Endodermal cell (in vitro differentiated cells): ENCODE data around the gene GALNT9. TPM values are rescaled to one million over a fixed set of nuclear protein-coding genes. Genes with fewer than 3 reads are reported as not detected.

Experiments
- DNase-seq: peaks from one replicate; pipeline ENCODE4 v3.0.0-alpha.2; 2017
- H3K27ac ChIP-seq: 2 replicates; pipeline ENCODE4 v1.5.1; 2013; ENCODE audit warnings: mild to moderate bottlenecking, low read depth, low read length, moderate library complexity
- H3K27me3 ChIP-seq: 2 replicates; pipeline ENCODE4 v1.6.1; 2013; ENCODE audit warnings: mild to moderate bottlenecking, low read length, moderate library complexity; ENCODE audit not compliant: insufficient read depth, control insufficient read depth, poor library complexity, severe bottlenecking
- H3K36me3 ChIP-seq: 2 replicates; pipeline ENCODE4 v1.7.0; 2013; ENCODE audit warnings: mild to moderate bottlenecking, low read length, moderate library complexity; ENCODE audit not compliant: control insufficient read depth, insufficient read depth
- H3K4me1 ChIP-seq: one replicate; pipeline ENCODE4 v1.7.0; 2013; ENCODE audit warnings: low read length; ENCODE audit not compliant: control insufficient read depth, insufficient read depth
- H3K4me3 ChIP-seq: 2 replicates; pipeline ENCODE4 v1.5.1; 2013; ENCODE audit warnings: mild to moderate bottlenecking, low read length, moderate library complexity
- H3K9ac ChIP-seq: 2 replicates; pipeline ENCODE4 v1.6.1; 2013; ENCODE audit warnings: mild to moderate bottlenecking, low read length, moderate library complexity; ENCODE audit not compliant: poor library complexity, severe bottlenecking; ENCODE audit errors: extremely low read depth
- H3K9me3 ChIP-seq: 2 replicates; pipeline ENCODE4 v1.6.1; 2013; ENCODE audit warnings: mild to moderate bottlenecking, low read length, moderate library complexity; ENCODE audit not compliant: control insufficient read depth
- H3K27ac Mint-ChIP-seq: 2 replicates; pipeline ENCODE4 v1.8.0; 2020; ENCODE audit warnings: mixed read lengths
- H3K27me3 Mint-ChIP-seq: 2 replicates; pipeline ENCODE4 v1.8.0; 2021; ENCODE audit warnings: mild to moderate bottlenecking, mixed read lengths; ENCODE audit not compliant: insufficient read depth
- H3K36me3 Mint-ChIP-seq: 2 replicates; pipeline ENCODE4 v1.8.0; 2020; ENCODE audit warnings: low read depth, mixed read lengths
- H3K4me1 Mint-ChIP-seq: 2 replicates; pipeline ENCODE4 v1.8.0; 2020; ENCODE audit warnings: mixed read lengths
- H3K4me3 Mint-ChIP-seq: 2 replicates; pipeline ENCODE4 v1.8.0; 2020; ENCODE audit warnings: mild to moderate bottlenecking, moderate library complexity, mixed read lengths
- H3K9me3 Mint-ChIP-seq: 2 replicates; pipeline ENCODE4 v1.8.0; 2020; ENCODE audit warnings: mild to moderate bottlenecking, mixed read lengths
- CTCF ChIP-seq: fragments of 200-600 bp; sonication (generic); conservative IDR thresholded peaks from 2 replicates; pipeline ENCODE4 v1.5.0; 2021; ENCODE audit warnings: antibody characterized with exemption, mild to moderate bottlenecking
- WGBS, 2 experiments: methylation state at CpG; one replicate each; pipeline versions ENCODE4 v1.1.5 to v1.1.7; 2013; ENCODE audit warnings: missing lambda C conversion rate in 2 of 2, mixed read lengths in 1 of 2; ENCODE audit not compliant: insufficient coverage in 1 of 2, insufficient read length in 1 of 2; 5-methylcytosine and 5-hydroxymethylcytosine counted together
- total RNA-seq, 2 donors: library from RNA; stranded (reverse); fragmentation: NEBNext Ultra II Directional in 1 of 2; extraction: Animal tissue kit (Norgen Biotek cat#: 25700) in 1 of 2; gene quantifications; 2 replicates in 1 of 2; 3 replicates in 1 of 2; pipeline ENCODE4 v1.2.1, GENCODE V29; 2021

GALNT9 gene
- total RNA-seq, 2 donors from 2014 or later = 0.13 TPM; not detected in 1

GRCh38 chr12:132204793-132205270, 124.6 kb downstream of the GALNT9 start:
- TF ChIP-seq CTCF = no peak
- 78 to 80% methylated on average over 10 to 20 of the region's 20 CpGs for WGBS, 2 experiments
- no peak for DNase-seq
- Histone ChIP-seq H3K27me3 (no peaks in the 10 kb centered on the region), H3K9ac (no peak overlapping the region), H3K36me3 (no peaks in the 10 kb centered on the region), H3K4me1 (no peaks in the 10 kb centered on the region), H3K4me3 (no peak overlapping the region), H3K27ac (no peak overlapping the region), H3K9me3 (no peaks in the 10 kb centered on the region)
- H3K27me3 Mint-ChIP-seq = peaks cover 28% of the 10 kb centered on the region
- no peak overlapping the region for H3K4me3 Mint-ChIP-seq
- H3K4me1 Mint-ChIP-seq = no peaks in the 10 kb centered on the region
- no peak overlapping the region for H3K27ac Mint-ChIP-seq
- H3K9me3 Mint-ChIP-seq = peaks cover 2% of the 10 kb centered on the region
- no peaks in the 10 kb centered on the region for H3K36me3 Mint-ChIP-seq

- no peak for DNase-seq
- H3K36me3 ChIP-seq = no peaks in the 10 kb centered on the region
- H3K9me3 ChIP-seq = no peaks in the 10 kb centered on the region
- H3K4me3 ChIP-seq = no peak overlapping the region
- Mint-ChIP-seq H3K27me3 (peaks cover 23% of the 10 kb centered on the region), H3K36me3 (no peaks in the 10 kb centered on the region), H3K4me1 (no peaks in the 10 kb centered on the region), H3K27ac (no peak overlapping the region), H3K4me3 (no peak overlapping the region), H3K9me3 (peaks cover 2% of the 10 kb centered on the region)
- 84 to 85% methylated on average over 26 to 33 of the region's 33 CpGs for WGBS, 2 experiments
- H3K27me3 ChIP-seq = no peaks in the 10 kb centered on the region
- H3K9ac ChIP-seq = no peak overlapping the region
- TF ChIP-seq CTCF = no peak
- H3K4me1 ChIP-seq = no peaks in the 10 kb centered on the region
- no peak overlapping the region for H3K27ac ChIP-seq
Measured at GRCh38 chr12:132204063-132204792, 125.2 kb downstream of the GALNT9 start.

GRCh38 chr12:132202929-132203721, 126.3 kb downstream of the GALNT9 start:
- H3K27me3 Mint-ChIP-seq = peaks cover 18% of the 10 kb centered on the region
- no peaks in the 10 kb centered on the region for H3K9me3 Mint-ChIP-seq
- Histone ChIP-seq H3K9me3 (no peaks in the 10 kb centered on the region), H3K36me3 (no peaks in the 10 kb centered on the region), H3K27ac (no peak overlapping the region), H3K9ac (no peak overlapping the region), H3K4me1 (no peaks in the 10 kb centered on the region), H3K27me3 (no peaks in the 10 kb centered on the region), H3K4me3 (no peak overlapping the region)
- H3K27ac Mint-ChIP-seq = no peak overlapping the region
- H3K36me3 Mint-ChIP-seq = no peaks in the 10 kb centered on the region
- no peak for TF ChIP-seq CTCF
- no peak for DNase-seq
- H3K4me1 Mint-ChIP-seq = no peaks in the 10 kb centered on the region
- WGBS, 2 experiments = 84 to 87% methylated on average over 22 to 42 of the region's 42 CpGs
- no peak overlapping the region for H3K4me3 Mint-ChIP-seq
